GM23248 (cell line): ENCODE data around the gene RANBP9. TPM values are rescaled to one million over a fixed set of nuclear protein-coding genes. Genes with fewer than 3 reads are reported as not detected.

Experiments
- DNase-seq: peaks from one replicate; pipeline ENCODE4 v3.0.0-alpha.2; 2015
- H2AFZ ChIP-seq: fragments of 200-600 bp; sonication (generic); 2 replicates; pipeline ENCODE4 v1.6.1; 2016; ENCODE audit warnings: antibody characterized with exemption
- H3F3A ChIP-seq: fragments of 200-600 bp; sonication (generic); 2 replicates; pipeline ENCODE4 v1.6.1; 2016; ENCODE audit warnings: mild to moderate bottlenecking, antibody characterized with exemption, mixed run types; ENCODE audit not compliant: insufficient read depth
- H3K27ac ChIP-seq: fragments of 200-600 bp; sonication (generic); 2 replicates; pipeline ENCODE4 v1.5.1; 2016; ENCODE audit warnings: mild to moderate bottlenecking
- H3K27me3 ChIP-seq: fragments of 200-600 bp; sonication (generic); replicated peaks from 2 replicates; pipeline ENCODE4 v1.6.1; 2016; ENCODE audit warnings: mild to moderate bottlenecking; ENCODE audit not compliant: insufficient read depth
- H3K36me3 ChIP-seq: fragments of 200-600 bp; sonication (generic); 2 replicates; pipeline ENCODE4 v1.6.1; 2016; ENCODE audit warnings: low read depth, mild to moderate bottlenecking
- H3K4me1 ChIP-seq: fragments of 200-600 bp; sonication (generic); 2 replicates; pipeline ENCODE4 v1.6.1; 2016; ENCODE audit warnings: mild to moderate bottlenecking; ENCODE audit not compliant: insufficient read depth
- H3K4me2 ChIP-seq: fragments of 200-600 bp; sonication (generic); one replicate; pipeline ENCODE4 v1.6.1; 2016; ENCODE audit warnings: mild to moderate bottlenecking; ENCODE audit not compliant: unreplicated experiment
- H3K4me3 ChIP-seq: fragments of 200-600 bp; sonication (generic); 2 replicates; pipeline ENCODE4 v1.5.1; 2016; ENCODE audit warnings: mild to moderate bottlenecking
- H3K79me2 ChIP-seq: fragments of 200-600 bp; sonication (generic); 2 replicates; pipeline ENCODE4 v1.6.1; 2016; ENCODE audit warnings: mild to moderate bottlenecking; ENCODE audit not compliant: insufficient read depth
- H3K9ac ChIP-seq: fragments of 200-600 bp; sonication (generic); 2 replicates; pipeline ENCODE4 v1.6.1; 2016; ENCODE audit warnings: mild to moderate bottlenecking
- H3K9me2 ChIP-seq: fragments of 200-600 bp; sonication (generic); 2 replicates; pipeline ENCODE4 v1.6.1; 2016; ENCODE audit warnings: mixed run types, mild to moderate bottlenecking, moderate library complexity; ENCODE audit not compliant: insufficient read depth
- H3K9me3 ChIP-seq: fragments of 200-600 bp; sonication (generic); one replicate; pipeline ENCODE4 v1.6.1; 2017; ENCODE audit warnings: low read depth
- H4K20me1 ChIP-seq: fragments of 200-600 bp; sonication (generic); 2 replicates; pipeline ENCODE4 v1.6.0; 2016; ENCODE audit not compliant: insufficient read depth
- EZH2 ChIP-seq: fragments of 200-600 bp; sonication (generic); IDR thresholded peaks from 2 replicates; pipeline ENCODE4 v1.6.1; 2018; ENCODE audit warnings: antibody characterized with exemption, mild to moderate bottlenecking; ENCODE audit not compliant: insufficient read depth, poor library complexity, severe bottlenecking
- EZH2phosphoT487 ChIP-seq: fragments of 200-600 bp; sonication (generic); IDR thresholded peaks from 2 replicates; pipeline ENCODE4 v1.6.1; 2018; ENCODE audit warnings: antibody characterized with exemption, moderate library complexity, mild to moderate bottlenecking, low read depth; ENCODE audit not compliant: insufficient read depth
- WGBS, 2 experiments: methylation state at CpG; one replicate each; pipeline ENCODE4 v1.1.6; 2015 to 2017; ENCODE audit warnings: low lambda C conversion rate in 2 of 2, low coverage in 1 of 2; ENCODE audit errors: missing lambda C conversion rate in 2 of 2; 5-methylcytosine and 5-hydroxymethylcytosine counted together
- in situ Hi-C: fragments of 300-500 bp; cut with MboI; formaldehyde crosslinking; loops from 2 replicates; pipeline ENCODE4 v1.15.0; 2020
- polyA plus RNA-seq: library from polyadenylated mRNA; unstranded; fragments of >200 nt; fragmentation: Nextera tagmentation; extraction: Ambion mirVana; gene quantifications from 2 replicates; pipeline ENCODE4 v1.2.1, GENCODE V29; 2016
- total RNA-seq: library from RNA; depleted of rRNA; stranded (reverse); fragments of >200 nt; shearing (Covaris generic); gene quantifications from 2 replicates; pipeline ENCODE4 v1.2.3, GENCODE V29; 2014

The RANBP9 gene
- total and polyA plus RNA-seq, 2 experiments from 2014 or later: 8.0 to 29.8 TPM

DNA sequence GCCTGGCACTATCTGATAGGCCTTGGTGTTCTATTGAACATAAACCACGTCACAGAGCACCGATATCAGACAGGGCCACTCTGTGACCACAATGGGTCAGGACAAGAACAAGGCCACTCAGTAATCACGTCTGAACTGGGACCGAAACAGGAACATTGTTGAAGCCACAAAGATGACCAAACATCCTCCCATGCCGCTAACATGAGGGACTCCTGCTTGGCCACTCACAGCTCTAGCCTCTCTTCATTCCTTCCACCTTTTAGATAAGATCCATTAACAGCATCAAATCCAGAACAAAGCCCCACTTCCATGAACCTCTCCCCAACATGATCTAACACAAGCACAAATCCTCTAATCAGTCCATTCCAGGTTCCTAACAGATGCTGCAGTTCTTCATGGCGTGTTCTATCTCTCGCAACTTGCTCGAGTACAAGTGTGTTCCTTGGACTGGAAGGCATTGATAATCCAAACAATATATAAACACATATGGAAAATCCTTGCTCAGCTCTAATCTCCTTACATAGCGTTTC lies 129.9 kb downstream of the RANBP9 start:
- no peaks in the 10 kb centered on the region for H3F3A ChIP-seq
- H3K79me2 ChIP-seq: no peaks in the 10 kb centered on the region

GRCh38 chr6:13579911-13580310 lies 131.7 kb downstream of the RANBP9 start:
- in situ Hi-C loops: no loop called here
- Histone ChIP-seq H3K9ac (no peak overlapping the region), H2AFZ (no peak overlapping the region), H3K9me3 (no peaks in the 10 kb centered on the region), H3K27me3 (no peaks in the 10 kb centered on the region), H4K20me1 (no peaks in the 10 kb centered on the region), H3K36me3 (no peaks in the 10 kb centered on the region), H3K4me2 (no peak overlapping the region), H3F3A (0 out of 2 replicates have a peak, but pooled peaks cover 5% of the 10 kb centered on the region), H3K9me2 (no peaks in the 10 kb centered on the region), H3K4me1 (no peaks in the 10 kb centered on the region), H3K4me3 (no peak overlapping the region), H3K27ac (no peak overlapping the region), H3K79me2 (peaks cover 5% of the 10 kb centered on the region)
- no peak for TF ChIP-seq EZH2
- no peak for TF ChIP-seq EZH2phosphoT487
- whole genome bisulfite sequencing, 2 experiments: 31% methylated on average over 1 of the region's 1 CpG
- no peak for DNase-seq

More for the DNA sequence above, 129.9 kb downstream of the RANBP9 start:
- H3K9ac ChIP-seq: no peak overlapping the region
- 95 to 96% methylated on average over 9 of the region's 9 CpGs for WGBS, 2 experiments
- no peaks in the 10 kb centered on the region for H4K20me1 ChIP-seq
- no peaks in the 10 kb centered on the region for H3K4me1 ChIP-seq
- no peak overlapping the region for H3K27ac ChIP-seq
- no peaks in the 10 kb centered on the region for H3K36me3 ChIP-seq
- H3K4me3 ChIP-seq: no peak overlapping the region
- H3K9me3 ChIP-seq: no peaks in the 10 kb centered on the region
- H3K4me2 ChIP-seq: no peak overlapping the region
- DNase-seq: no peak
- no peak for TF ChIP-seq EZH2phosphoT487
- TF ChIP-seq EZH2: no peak
- no peaks in the 10 kb centered on the region for H3K27me3 ChIP-seq
- in situ Hi-C loops: no loop called here
- H2AFZ ChIP-seq: no peak overlapping the region
- no peaks in the 10 kb centered on the region for H3K9me2 ChIP-seq

GRCh38 chr6:13577926-13578325 lies 133.7 kb downstream of the RANBP9 start:
- H3K4me2 ChIP-seq: no peak overlapping the region
- H3K36me3 ChIP-seq: no peaks in the 10 kb centered on the region
- no peak overlapping the region for H3K4me3 ChIP-seq
- no peaks in the 10 kb centered on the region for H3K9me3 ChIP-seq
- peaks cover 5% of the 10 kb centered on the region for H3K79me2 ChIP-seq
- H3K9ac ChIP-seq: no peak overlapping the region
- no peak overlapping the region for H3K27ac ChIP-seq
- H3K27me3 ChIP-seq: no peaks in the 10 kb centered on the region
- no peaks in the 10 kb centered on the region for H3K9me2 ChIP-seq
- no peak for TF ChIP-seq EZH2phosphoT487
- TF ChIP-seq EZH2: no peak
- 88 to 90% methylated on average over 3 of the region's 3 CpGs for WGBS, 2 experiments
- no peak overlapping the region for H2AFZ ChIP-seq
- DNase-seq: no peak
- in situ Hi-C loops: no loop called here
- 0 out of 2 replicates have a peak, but pooled peaks cover 5% of the 10 kb centered on the region for H3F3A ChIP-seq
- H3K4me1 ChIP-seq: peaks cover 6% of the 10 kb centered on the region
- H4K20me1 ChIP-seq: no peaks in the 10 kb centered on the region

DNA sequence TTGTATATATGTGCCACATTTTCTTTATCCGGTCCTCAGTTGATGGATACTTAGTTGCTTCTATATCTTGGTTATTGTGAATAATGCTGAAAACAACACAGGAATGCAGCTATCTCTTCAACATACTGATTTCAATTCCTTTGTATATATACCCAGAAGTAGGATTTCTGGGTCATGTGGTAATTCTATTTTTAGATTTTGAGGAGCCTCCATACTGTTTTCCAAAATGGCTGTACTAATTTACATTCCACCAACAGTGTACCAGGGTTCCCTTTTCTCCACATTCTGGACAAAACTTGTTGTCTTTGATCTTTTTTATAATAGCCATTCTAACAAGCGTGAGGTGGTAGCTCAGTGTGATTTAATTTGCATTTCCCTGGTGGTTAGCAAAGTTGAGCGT lies 135.6 kb downstream of the RANBP9 start:
- Histone ChIP-seq H3K4me3 (no peak overlapping the region), H4K20me1 (no peaks in the 10 kb centered on the region), H2AFZ (no peak overlapping the region), H3K27ac (no peak overlapping the region), H3K9me3 (no peaks in the 10 kb centered on the region), H3K36me3 (no peaks in the 10 kb centered on the region), H3K4me1 (peaks cover 6% of the 10 kb centered on the region), H3K27me3 (no peaks in the 10 kb centered on the region), H3K79me2 (peaks cover 5% of the 10 kb centered on the region), H3F3A (0 out of 2 replicates have a peak, but pooled peaks cover 5% of the 10 kb centered on the region), H3K9me2 (no peaks in the 10 kb centered on the region), H3K9ac (no peak overlapping the region), H3K4me2 (no peak overlapping the region)
- DNase-seq: no peak
- in situ Hi-C loops: no loop called here
- WGBS, 2 experiments: 89 to 95% methylated on average over 3 of the region's 3 CpGs
- TF ChIP-seq EZH2phosphoT487: no peak
- no peak for TF ChIP-seq EZH2
